ENCODE data around the gene CXCL12. TPM values are rescaled to one million over a fixed set of nuclear protein-coding genes. Genes with fewer than 3 reads are reported as not detected.

Gene CXCL12
- total RNA-seq, 2 donors from 2014 or later: 6.9 to 19.6 TPM

DNA sequence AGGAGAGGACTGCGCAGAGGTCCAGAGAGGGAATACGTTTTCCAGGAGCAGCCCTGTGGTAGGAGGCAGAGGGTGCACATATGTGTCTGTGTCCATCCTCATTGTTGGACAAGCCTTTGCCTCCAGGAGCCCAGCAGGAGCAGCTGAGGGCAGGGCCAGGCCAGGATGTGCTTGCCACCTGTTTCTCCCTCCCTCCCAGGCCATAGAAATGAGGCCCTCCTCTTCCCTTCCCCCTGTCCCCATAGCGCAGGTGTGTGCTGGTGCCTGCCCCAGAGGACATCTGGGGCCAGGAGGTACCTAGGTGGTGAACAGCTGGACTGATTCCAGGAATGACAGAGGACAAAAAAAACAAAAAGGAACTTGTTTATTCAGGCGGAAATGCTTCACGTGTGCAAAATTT is 10.5 kb upstream of the CXCL12 start:
- 78% methylated on average over 5 of the region's 5 CpGs for WGBS
- intact Hi-C loops (cut with DNase I): no loop called here

DNA sequence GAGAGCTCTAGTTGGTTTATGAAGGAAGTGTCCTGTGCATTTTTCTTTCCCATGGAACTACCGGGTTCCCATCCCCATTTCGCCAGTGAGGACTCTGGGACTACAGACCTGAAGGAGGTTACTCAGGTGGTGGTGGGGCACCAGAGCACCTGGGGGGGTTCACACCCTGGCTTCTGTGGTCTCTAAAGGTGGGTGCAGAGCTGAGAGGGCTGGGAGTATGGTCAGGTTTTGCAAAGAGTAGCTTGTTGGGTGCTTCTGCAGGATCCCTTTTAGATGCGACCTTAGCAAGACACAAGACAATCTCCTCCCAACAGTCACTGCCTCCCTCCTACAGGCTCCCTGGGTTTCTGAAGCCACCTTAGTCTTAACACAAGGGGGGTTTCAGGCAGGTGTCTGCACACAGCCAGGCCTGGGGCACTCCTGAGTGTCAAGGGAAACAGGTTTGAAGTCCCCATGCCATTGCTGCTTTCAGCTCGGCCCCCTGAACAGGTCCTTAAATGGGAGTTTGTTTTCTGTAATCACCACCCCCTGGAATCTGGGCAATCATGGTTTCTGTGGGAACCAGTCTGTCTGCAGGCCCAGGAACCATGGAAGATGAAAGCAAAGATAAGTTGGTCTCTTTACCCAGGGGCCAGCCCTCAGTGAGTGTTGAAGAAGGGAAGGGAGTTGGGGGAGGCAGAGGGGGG is 9.9 kb upstream of the CXCL12 start:
- Histone ChIP-seq H3K9me3 (no peaks in the 10 kb centered on the region), H3K4me1 (replicated peaks) (no peaks in the 10 kb centered on the region), H3K36me3 (no peaks in the 10 kb centered on the region), H3K4me3 (no peak overlapping the region), H3K27me3 (replicated peaks; ENCODE audit: insufficient read depth) (no peaks in the 10 kb centered on the region), H3K27ac (no peak overlapping the region)
- no peak for DNase-seq (ENCODE audit: low spot score)
- 82% methylated on average over 4 of the region's 4 CpGs for WGBS
- TF ChIP-seq POLR2AphosphoS5 (IDR thresholded peaks at IDR 0.05) (no peak), POLR2A (IDR thresholded peaks at IDR 0.05) (no peak)
- TF ChIP-seq, protein P1, sequence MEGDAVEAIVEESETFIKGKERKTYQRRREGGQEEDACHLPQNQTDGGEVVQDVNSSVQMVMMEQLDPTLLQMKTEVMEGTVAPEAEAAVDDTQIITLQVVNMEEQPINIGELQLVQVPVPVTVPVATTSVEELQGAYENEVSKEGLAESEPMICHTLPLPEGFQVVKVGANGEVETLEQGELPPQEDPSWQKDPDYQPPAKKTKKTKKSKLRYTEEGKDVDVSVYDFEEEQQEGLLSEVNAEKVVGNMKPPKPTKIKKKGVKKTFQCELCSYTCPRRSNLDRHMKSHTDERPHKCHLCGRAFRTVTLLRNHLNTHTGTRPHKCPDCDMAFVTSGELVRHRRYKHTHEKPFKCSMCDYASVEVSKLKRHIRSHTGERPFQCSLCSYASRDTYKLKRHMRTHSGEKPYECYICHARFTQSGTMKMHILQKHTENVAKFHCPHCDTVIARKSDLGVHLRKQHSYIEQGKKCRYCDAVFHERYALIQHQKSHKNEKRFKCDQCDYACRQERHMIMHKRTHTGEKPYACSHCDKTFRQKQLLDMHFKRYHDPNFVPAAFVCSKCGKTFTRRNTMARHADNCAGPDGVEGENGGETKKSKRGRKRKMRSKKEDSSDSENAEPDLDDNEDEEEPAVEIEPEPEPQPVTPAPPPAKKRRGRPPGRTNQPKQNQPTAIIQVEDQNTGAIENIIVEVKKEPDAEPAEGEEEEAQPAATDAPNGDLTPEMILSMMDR (IDR thresholded peaks at IDR 0.05): no peak
- intact Hi-C loops (cut with DNase I): no loop called here

More for the DNA sequence above, 10.5 kb upstream of the CXCL12 start:
- Histone ChIP-seq H3K4me1 (replicated peaks) (no peaks in the 10 kb centered on the region), H3K9me3 (no peaks in the 10 kb centered on the region), H3K36me3 (no peaks in the 10 kb centered on the region), H3K27me3 (replicated peaks; ENCODE audit: insufficient read depth) (no peaks in the 10 kb centered on the region), H3K4me3 (no peak overlapping the region), H3K27ac (no peak overlapping the region)
- DNase-seq (ENCODE audit: low spot score): no peak
- TF ChIP-seq, protein P1 (IDR thresholded peaks at IDR 0.05): no peak
- TF ChIP-seq POLR2AphosphoS5 (IDR thresholded peaks at IDR 0.05) (no peak), POLR2A (IDR thresholded peaks at IDR 0.05) (no peak)

DNA sequence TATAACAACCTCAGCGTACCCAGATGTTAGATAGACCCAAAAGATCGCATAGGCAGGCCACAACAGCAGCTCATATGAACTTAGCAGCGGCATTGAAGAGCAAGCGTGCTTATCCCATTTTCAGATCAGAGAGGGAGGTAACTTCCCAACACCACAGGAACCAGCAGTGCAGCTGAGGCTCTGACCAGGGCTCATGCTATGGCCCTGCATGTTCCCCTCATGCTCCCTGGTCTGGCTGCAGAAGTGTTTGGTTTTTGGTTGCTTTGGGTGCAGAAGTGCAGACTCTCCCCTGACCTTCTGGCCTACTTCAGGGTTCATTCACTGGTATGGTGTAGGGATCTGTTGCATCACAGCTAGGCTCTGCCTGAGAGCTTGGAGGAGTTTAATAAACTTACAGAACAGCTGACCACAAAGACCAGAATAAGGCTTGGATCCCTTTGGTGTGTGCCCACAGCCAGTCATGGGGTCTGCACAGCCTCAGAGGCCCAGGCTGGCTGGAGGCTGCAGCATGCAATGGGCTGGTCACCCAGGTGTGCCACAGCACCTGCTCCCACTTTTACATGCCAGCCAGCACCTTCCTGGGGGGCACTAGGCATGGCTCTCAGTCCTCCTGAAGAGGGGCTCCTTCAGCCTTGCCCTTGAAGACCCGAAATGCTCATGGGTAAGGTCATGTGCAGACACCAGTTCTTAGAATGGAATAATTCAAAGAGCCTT is 9.1 kb upstream of the CXCL12 start:
- Histone ChIP-seq H3K27ac (no peak overlapping the region), H3K9me3 (no peaks in the 10 kb centered on the region), H3K4me1 (replicated peaks) (no peaks in the 10 kb centered on the region), H3K36me3 (no peaks in the 10 kb centered on the region), H3K4me3 (no peak overlapping the region), H3K27me3 (replicated peaks; ENCODE audit: insufficient read depth) (no peaks in the 10 kb centered on the region)
- no peak for DNase-seq (ENCODE audit: low spot score)
- intact Hi-C loops (cut with DNase I): no loop called here
- TF ChIP-seq, protein P1 (IDR thresholded peaks at IDR 0.05): no peak
- TF ChIP-seq POLR2A (IDR thresholded peaks at IDR 0.05) (no peak), POLR2AphosphoS5 (IDR thresholded peaks at IDR 0.05) (no peak)
- WGBS: 92% methylated on average over 5 of the region's 5 CpGs

DNA sequence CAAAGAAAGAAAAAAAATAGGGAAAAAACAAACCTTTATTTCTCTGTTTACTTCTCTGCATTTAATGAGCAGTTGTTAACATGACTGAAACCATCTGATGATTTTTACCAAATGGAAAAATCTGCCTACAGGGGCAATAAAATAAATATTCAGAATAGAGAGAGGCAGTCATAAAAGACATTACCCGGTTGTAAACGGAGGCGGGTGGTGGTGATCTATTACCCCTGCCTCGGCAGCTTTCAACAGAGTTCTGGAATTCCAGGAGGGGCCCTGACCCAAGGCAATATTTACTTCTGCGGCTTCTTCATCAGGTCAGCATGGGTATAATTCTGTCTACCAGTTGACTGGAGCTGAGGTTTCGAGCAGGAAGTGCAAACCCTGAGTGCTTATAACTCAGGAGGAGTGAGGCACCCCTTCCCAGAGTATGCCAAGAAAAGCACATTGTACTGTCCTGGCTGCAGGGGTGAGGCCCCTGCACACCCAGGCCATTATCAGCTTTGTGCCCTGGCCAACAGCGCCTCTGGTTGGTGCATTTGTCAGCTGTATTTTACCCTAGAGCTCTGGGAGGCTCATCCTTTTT is 8.2 kb upstream of the CXCL12 start:
- Histone ChIP-seq H3K27me3 (replicated peaks; ENCODE audit: insufficient read depth) (no peaks in the 10 kb centered on the region), H3K4me3 (no peak overlapping the region), H3K9me3 (no peaks in the 10 kb centered on the region), H3K36me3 (no peaks in the 10 kb centered on the region), H3K4me1 (replicated peaks) (no peaks in the 10 kb centered on the region), H3K27ac (no peak overlapping the region)
- 39% methylated on average over 7 of the region's 7 CpGs for WGBS
- TF ChIP-seq, protein P1 (IDR thresholded peaks at IDR 0.05): no peak
- TF ChIP-seq POLR2AphosphoS5 (IDR thresholded peaks at IDR 0.05): no peak
- no peak for TF ChIP-seq POLR2A (IDR thresholded peaks at IDR 0.05)
- intact Hi-C loops (cut with DNase I): no loop called here
- no peak for DNase-seq (ENCODE audit: low spot score)

Measured in prostate gland (tissue), 2 donors.